ENCODE results near the gene ZNF611. TPM values are rescaled to one million over a fixed set of nuclear protein-coding genes. Genes with fewer than 3 reads are reported as not detected.
A peak's percentile ranks its signal among the peaks of the same experiment; 100 is the strongest.
"Not testable (repeated sequence)": the region's sequence is repeated elsewhere in the genome, so short reads cannot be mapped to it uniquely, and the experiment has no call there.

The ZNF611 gene
- 10 to 100 TPM; 10.1 to 15.4 (median 11.9) TPM for total RNA-seq

GRCh38 chr19:52734893-52735661, at the start of gene ZNF611:
Gene ZNF611 (minus strand): TSS chr19:52735044. CDS start chr19:52715894, 19,150 bp downstream.
- TF ChIP-seq CTCF (IDR thresholded peaks at IDR 0.05): peak in 1 of 3 donors; percentile 4
- peak; percentile 99 for DNase-seq (ENCODE audit: low spot score)
- ATAC-seq (ENCODE audit: low FRiP score): peak; percentile 99

GRCh38 chr19:52782864-52783263, 48.0 kb upstream of the ZNF611 start:
- not testable (repeated sequence) for DNase-seq (ENCODE audit: low spot score)

DNA sequence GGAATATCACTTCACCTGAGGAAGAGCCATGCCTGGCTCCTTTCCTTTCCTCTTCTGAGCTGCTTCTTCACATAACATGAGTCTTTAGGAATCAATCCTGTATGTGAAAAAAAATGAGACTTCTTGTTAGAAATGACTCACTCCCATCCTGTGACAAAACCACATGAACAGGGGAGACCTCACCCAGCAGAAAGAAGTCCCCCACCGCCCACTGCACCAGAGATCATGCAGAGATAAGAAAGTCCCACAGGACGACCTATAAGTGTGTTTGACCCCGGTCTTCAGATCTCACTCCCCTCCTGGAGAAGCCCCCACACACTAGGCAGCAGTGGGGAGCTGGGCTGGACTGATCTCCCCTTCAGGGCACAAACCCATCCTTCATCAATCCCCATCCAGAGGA, 44.0 kb upstream of the ZNF611 start:
- no peak for TF ChIP-seq CTCF (IDR thresholded peaks at IDR 0.05)
- ATAC-seq (ENCODE audit: low FRiP score) (no peak), DNase-seq (ENCODE audit: low spot score) (no peak)

More at GRCh38 chr19:52782864-52783263, 48.0 kb upstream of the ZNF611 start:
- ATAC-seq (ENCODE audit: low FRiP score): not testable (repeated sequence)

DNA sequence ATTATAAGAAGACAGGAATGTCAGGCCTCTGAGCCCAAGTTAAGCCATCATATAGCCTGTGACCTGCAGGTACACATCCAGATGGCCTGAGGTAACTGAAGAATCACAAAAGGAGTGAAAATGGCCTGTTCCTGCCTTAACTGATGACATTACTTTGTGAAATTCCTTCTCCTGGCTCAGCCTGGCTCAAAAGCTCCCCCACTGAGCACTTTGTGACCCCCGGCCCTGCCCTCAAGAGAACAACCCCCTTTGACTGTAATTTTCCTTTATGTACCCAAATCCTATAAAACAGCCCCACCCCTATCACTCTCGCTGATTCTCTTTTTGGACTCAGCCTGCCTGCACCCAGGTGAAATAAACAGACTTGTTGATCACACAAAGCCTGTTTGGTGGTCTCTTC, 21.6 kb upstream of the ZNF611 start:
- DNase-seq (ENCODE audit: low spot score); ATAC-seq (ENCODE audit: low FRiP score): not testable (repeated sequence)

GRCh38 chr19:52749780-52750179, 14.9 kb upstream of the ZNF611 start:
- ATAC-seq (ENCODE audit: low FRiP score) (no peak), DNase-seq (ENCODE audit: low spot score) (no peak)
- TF ChIP-seq CTCF (IDR thresholded peaks at IDR 0.05): no peak

GRCh38 chr19:52748336-52748950, 13.6 kb upstream of the ZNF611 start:
- ATAC-seq (ENCODE audit: low FRiP score) (peak; percentile 37), DNase-seq (ENCODE audit: low spot score) (no peak)
- TF ChIP-seq CTCF (IDR thresholded peaks at IDR 0.05): no peak

GRCh38 chr19:52745919-52746318, 11.1 kb upstream of the ZNF611 start:
- DNase-seq (ENCODE audit: low spot score); ATAC-seq (ENCODE audit: low FRiP score): not testable (repeated sequence)

GRCh38 chr19:52743091-52743490, 8.2 kb upstream of the ZNF611 start:
- DNase-seq (ENCODE audit: low spot score) (no peak), ATAC-seq (ENCODE audit: low FRiP score) (no peak)
- no peak for TF ChIP-seq CTCF (IDR thresholded peaks at IDR 0.05)

Measured in omental fat pad (tissue), 4 donors.